HG03469 (cell line): ENCODE measurements around the gene GOLGB1.

ENCODE experiments used
- ATAC-seq: cut with Tn5 transposase; IDR thresholded peaks from one replicate; pipeline ENCODE4 v1.9.1; 2021; ENCODE audit warnings: mild to moderate bottlenecking, moderate library complexity, moderate number of reproducible peaks; ENCODE audit not compliant: unreplicated experiment

GOLGB1 gene

DNA sequence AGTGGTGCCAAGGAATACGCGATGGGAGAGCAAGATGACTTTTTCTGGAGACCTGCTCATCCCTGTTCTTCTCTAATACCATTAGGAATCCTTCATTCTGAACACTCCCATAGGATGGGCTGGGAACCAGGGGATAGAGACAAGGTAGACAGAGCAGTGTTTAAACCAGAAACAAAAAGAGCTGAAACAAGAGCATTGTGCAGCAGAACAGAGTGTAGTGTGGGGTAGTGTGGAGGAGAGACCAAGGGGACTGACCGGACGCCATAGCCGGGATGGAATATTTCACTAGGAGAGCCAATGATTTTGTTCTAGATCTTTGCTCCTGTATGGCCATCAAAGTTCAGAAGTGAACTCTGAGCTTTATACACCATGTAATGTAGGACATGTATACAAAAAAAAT lies 104.5 kb downstream of the GOLGB1 start:
- ATAC-seq: no peak

DNA sequence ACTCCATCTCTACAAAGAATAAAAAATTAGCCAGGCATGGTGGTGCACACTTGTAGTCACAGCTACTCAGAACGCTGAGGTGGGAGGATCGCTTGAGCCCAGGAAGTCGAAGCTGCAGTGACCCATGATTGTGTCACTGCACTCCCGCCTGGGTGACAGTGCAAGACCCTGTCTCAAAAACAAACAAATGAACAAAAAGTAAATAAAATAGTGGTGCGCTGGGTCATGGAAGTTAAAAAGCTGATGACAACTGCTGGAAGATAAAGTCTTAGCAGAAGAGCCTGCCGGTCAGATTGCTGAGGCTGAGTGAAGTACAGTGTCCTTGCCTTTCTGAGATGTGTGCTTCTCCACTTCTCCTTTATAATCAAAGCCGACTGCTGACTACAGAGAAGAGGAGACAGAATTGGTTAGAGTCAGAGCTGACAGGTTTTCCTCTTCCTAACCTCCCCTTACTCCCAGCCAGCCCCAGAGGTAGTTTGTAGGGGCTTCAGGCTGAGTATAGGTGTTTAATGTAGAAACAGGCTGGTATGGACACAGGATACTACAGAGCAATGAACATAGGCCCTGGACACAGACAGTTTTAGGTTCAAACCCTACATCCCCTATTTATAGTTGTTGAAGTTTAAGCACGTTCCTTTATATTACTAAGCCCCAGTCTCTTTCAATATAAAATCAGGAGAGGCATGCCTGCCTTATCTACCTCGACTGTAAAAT lies 106.8 kb downstream of the GOLGB1 start:
- no peak for ATAC-seq

DNA sequence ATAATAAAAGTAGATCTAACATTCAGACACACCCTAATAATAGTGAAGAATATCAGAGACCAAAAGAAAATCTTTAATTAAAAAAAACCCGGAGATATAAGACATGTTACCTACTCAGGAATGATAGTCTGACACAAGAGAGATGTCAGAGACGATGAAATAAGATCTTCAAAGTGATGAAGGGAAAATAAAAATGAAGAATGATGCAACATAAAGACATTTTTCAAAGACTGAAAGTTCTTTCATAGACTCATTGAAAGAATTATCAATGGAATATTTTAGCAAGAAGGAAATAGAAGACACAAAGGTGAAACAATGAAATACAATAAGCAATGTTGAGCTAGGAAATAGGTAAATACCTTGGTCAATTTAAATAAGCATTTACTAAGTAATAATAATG lies 108.4 kb downstream of the GOLGB1 start:
- no peak for ATAC-seq

DNA sequence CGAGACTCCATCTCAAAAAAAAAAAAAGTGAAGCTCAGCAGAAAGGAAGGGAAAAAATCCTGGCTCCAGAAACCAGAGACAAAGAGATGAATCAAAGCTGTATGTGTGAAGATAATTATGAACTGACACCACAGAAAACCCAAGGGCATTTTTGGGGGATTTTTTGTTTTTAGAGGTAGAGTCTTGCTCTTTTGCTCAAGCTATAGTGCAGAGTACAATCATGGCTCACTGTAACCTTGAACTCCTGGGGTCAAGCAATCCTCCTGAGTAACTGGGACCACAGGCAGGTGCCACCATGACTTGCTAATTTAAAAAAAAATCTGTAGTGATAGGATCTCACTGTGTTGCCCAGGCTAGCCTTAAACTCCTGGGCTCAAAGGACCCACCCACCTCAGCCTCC lies 111.6 kb downstream of the GOLGB1 start:
- no peak for ATAC-seq

DNA sequence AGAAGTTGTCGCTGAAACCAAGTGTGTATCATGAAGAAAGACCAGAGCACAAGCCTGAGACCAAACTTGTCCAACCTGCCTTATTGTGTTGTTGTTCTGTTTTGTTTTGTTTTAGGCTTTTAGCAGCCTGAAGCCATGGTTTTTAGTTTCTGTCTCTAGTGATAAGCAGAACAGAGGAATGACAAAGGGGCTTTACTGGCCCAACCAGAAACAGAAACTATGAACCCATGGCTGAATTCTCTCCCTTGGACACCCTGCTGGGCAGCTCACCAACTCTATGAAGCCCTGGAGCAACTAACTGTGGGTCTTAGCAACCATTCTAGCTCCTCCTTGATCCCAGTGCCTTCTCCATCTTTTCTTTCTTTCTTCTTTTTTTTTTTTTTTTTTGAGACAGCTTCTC lies 119.2 kb downstream of the GOLGB1 start:
- ATAC-seq: no peak

DNA sequence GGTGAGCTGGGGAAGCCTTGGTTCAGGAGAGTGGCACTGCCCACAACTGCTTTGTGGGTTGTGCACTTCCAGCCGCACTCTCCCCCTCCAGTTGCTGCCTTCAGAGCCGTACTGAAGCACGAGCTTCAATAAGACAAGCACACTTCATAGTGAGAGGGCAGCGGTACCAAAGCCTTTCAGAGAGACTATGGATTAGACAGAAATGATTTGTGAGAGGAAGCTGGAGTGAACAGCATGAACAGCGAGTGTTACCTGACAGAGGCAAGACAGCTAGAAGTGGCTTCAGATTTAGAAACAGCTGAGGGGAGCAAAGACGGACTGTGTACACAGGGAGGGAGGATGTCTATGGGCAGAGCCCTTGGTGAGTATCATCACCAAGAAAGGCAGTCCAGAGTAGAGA lies 119.9 kb downstream of the GOLGB1 start:
- no peak for ATAC-seq

DNA sequence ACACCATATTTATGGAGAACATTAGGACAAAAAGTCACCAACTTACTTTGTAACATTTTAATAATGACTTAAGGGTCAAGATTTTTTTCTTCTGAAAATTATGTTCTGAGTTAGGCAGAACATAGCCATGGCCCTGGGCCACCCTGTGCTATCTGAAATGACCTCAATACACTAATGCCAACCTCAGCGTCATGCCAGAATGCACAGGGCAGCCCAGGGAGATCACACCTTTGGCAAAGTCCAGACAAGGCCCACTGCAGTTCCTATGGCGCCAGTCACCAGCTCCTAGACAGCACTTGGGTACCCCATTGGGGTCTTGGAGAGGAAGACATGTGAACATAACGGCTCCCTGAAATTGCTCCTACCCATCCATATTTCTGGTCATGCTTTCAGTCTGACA lies 121.9 kb downstream of the GOLGB1 start:
- ATAC-seq: no peak

DNA sequence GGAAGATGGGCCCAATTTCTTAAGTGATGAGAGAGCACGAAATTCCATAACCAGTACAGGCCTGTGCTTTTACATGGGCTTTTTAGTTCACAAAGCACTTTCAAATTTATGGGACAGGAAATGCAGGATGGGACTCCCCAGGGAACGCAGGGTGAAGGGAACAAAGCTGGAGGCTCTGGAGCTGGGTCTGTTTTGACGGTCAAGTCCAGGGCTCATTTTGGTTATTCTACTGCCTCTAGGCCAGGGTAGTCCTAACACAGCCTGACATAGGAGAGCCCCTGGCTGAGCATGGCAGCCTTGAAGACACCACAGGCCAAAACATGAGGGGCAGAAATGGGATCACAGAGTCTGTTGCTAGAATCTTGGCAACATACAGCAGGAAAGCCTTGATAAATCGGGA lies 122.3 kb downstream of the GOLGB1 start:
- ATAC-seq: no peak

DNA sequence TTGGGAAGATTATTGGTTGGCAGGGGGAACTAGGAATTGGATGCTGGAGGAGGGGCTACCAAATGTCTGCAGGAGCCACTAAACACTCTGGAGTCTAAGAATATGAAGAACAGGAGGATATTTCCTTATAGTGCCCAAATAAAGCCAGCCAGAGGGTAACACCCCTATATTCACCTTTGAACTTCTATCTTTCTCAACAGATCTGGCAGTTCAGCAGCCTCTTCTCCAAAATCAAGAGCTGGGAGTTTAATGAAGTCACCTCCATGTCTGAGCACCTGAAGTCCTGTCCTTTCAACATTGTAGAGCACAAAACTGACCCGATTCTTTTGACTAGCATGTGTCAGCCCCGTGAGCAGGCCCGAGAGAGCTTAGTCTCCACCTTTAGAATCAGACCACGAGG lies 123.0 kb downstream of the GOLGB1 start:
- no peak for ATAC-seq

DNA sequence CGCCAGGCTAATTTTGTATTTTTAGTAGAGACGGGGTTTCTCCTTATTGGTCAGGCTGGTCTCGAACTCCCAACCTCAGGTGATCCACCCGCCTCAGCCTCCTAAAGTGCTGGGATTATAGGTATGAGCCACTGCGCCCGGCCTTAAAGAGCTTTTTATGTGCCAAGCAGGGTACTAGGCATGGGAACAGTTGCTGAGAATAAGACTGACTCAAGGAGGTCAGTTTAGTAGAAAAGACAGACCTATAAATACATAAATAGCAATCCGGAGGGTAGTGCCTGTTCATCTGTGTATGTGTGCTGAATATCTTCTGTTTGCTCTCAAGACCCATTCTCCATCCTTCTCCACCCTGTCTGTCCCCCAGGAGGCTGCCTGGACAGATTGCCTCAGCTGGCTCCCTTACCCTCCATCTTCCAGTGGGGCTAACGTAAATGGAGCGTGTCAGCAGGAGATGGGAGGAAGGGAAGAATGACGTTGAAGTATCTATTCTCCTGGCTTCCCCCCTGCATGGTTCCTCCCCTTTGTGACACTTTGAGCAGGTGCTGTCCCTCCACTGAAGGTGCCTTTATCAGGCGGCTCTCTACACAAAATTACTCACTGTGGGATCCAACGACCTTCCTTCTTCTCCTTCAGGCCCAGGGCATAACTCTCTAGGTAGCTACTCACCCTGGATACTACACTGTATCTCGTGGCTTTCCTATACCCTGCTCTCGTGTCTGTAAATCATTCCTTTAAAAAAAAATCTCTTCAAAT lies 125.2 kb downstream of the GOLGB1 start:
- no peak for ATAC-seq

DNA sequence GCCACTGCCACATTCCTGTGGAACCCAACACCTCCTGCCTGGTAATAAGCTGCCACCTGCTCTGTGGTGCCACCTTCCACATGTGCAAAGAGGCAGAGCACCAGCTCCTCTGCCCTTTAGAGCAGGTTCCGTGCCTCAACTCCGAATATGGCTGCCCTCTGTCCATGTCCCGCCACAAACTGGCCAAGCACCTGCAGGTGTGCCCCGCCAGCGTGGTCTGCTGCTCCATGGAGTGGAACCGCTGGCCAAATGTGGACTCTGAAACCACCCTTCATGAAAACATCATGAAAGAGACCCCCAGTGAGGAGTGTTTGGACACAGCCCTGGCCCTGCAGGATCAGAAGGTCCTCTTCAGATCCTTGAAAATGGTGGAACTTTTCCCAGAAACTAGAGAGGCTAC lies 128.1 kb downstream of the GOLGB1 start:
- ATAC-seq: no peak

DNA sequence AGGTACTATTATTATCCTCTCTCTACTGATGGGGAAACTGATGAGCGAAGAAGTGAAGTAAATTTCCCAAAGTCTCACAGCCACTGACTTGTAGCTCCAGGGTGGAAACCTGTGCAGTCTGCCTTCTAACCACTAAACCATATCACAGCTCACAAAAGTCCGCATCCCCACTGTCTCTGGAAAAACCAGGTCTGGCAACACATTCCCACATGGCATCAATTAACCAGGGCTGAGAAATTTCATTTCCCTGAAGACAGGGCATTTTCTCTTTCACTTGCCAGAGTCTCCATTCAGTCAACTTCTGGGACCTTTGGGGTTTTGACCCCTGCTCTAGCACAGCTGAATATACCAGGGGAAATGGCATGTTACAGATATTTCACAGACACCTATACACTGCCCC lies 129.8 kb downstream of the GOLGB1 start:
- no peak for ATAC-seq
